Measurements from ENCODE around the gene JAZF1. TPM values are rescaled to one million over a fixed set of nuclear protein-coding genes. Genes with fewer than 3 reads are reported as not detected.

Gene JAZF1
- total and polyA plus RNA-seq, 9 donors: 10.4 to 36.0 (median 19.9) TPM

GRCh38 chr7:28052933-28053332 is 127.7 kb downstream of the JAZF1 start:
- no peaks in the 10 kb centered on the region for H3K36me3 ChIP-seq
- no peak overlapping the region for H3K4me3 ChIP-seq
- no peaks in the 10 kb centered on the region for H3K27me3 ChIP-seq
- 67 to 79% (median 74%) methylated on average over 3 of the region's 3 CpGs for whole genome bisulfite sequencing, 3 donors
- H3K4me1 ChIP-seq (ENCODE audit: insufficient read depth): peaks cover 2% of the 10 kb centered on the region
- H3K9me3 ChIP-seq: no peaks in the 10 kb centered on the region
- H3K27ac ChIP-seq: no peak overlapping the region
- DNase-seq: no peak
- intact Hi-C loops (cut with DNase I): no loop called here
- TF ChIP-seq EP300 (IDR thresholded peaks at IDR 0.05) (no peak), CTCF (IDR thresholded peaks at IDR 0.05) (no peak), POLR2A (IDR thresholded peaks at IDR 0.05) (no peak)

GRCh38 chr7:28048694-28049093 is 131.9 kb downstream of the JAZF1 start:
- 95 to 99% (median 99%) methylated on average over 2 of the region's 2 CpGs for WGBS, 3 donors
- H3K4me1 ChIP-seq (ENCODE audit: insufficient read depth): peaks cover 2% of the 10 kb centered on the region
- H3K9me3 ChIP-seq: no peaks in the 10 kb centered on the region
- DNase-seq: no peak
- intact Hi-C loops (cut with DNase I): no loop called here
- TF ChIP-seq CTCF (IDR thresholded peaks at IDR 0.05) (no peak), POLR2A (IDR thresholded peaks at IDR 0.05) (no peak), EP300 (IDR thresholded peaks at IDR 0.05) (no peak)
- H3K27ac ChIP-seq: no peak overlapping the region
- H3K36me3 ChIP-seq: no peaks in the 10 kb centered on the region
- no peaks in the 10 kb centered on the region for H3K27me3 ChIP-seq
- H3K4me3 ChIP-seq: no peak overlapping the region

GRCh38 chr7:28046035-28046434 is 134.6 kb downstream of the JAZF1 start:
- WGBS, 3 donors: 95 to 96% (median 96%) methylated on average over 2 of the region's 2 CpGs
- H3K27me3 ChIP-seq: no peaks in the 10 kb centered on the region
- no peak overlapping the region for H3K4me3 ChIP-seq
- H3K4me1 ChIP-seq (ENCODE audit: insufficient read depth): no peaks in the 10 kb centered on the region
- H3K27ac ChIP-seq: no peak overlapping the region
- TF ChIP-seq CTCF (IDR thresholded peaks at IDR 0.05) (no peak), POLR2A (IDR thresholded peaks at IDR 0.05) (no peak), EP300 (IDR thresholded peaks at IDR 0.05) (no peak)
- DNase-seq: no peak
- intact Hi-C loops (cut with DNase I): no loop called here
- H3K36me3 ChIP-seq: no peaks in the 10 kb centered on the region
- no peaks in the 10 kb centered on the region for H3K9me3 ChIP-seq

- Histone ChIP-seq H3K27me3 (no peaks in the 10 kb centered on the region), H3K9me3 (no peaks in the 10 kb centered on the region), H3K27ac (no peak overlapping the region), H3K4me3 (no peak overlapping the region), H3K36me3 (no peaks in the 10 kb centered on the region), H3K4me1 (ENCODE audit: insufficient read depth) (peaks cover under 1% of the 10 kb centered on the region)
- intact Hi-C loops (cut with DNase I): no loop called here
- WGBS, 3 donors: 86 to 96% (median 87%) methylated on average over 4 of the region's 4 CpGs
- TF ChIP-seq CTCF (IDR thresholded peaks at IDR 0.05) (no peak), POLR2A (IDR thresholded peaks at IDR 0.05) (no peak), EP300 (IDR thresholded peaks at IDR 0.05) (no peak)
- no peak for DNase-seq
These were observed 135.0 kb downstream of the JAZF1 start for GRCh38 chr7:28045592-28045991.

- H3K4me1 ChIP-seq (ENCODE audit: insufficient read depth): peaks cover 3% of the 10 kb centered on the region
- DNase-seq: no peak
- no peak overlapping the region for H3K27ac ChIP-seq
- no peaks in the 10 kb centered on the region for H3K36me3 ChIP-seq
- no peak overlapping the region for H3K4me3 ChIP-seq
- H3K9me3 ChIP-seq: no peaks in the 10 kb centered on the region
- no peaks in the 10 kb centered on the region for H3K27me3 ChIP-seq
- TF ChIP-seq CTCF (IDR thresholded peaks at IDR 0.05) (no peak), POLR2A (IDR thresholded peaks at IDR 0.05) (no peak), EP300 (IDR thresholded peaks at IDR 0.05) (no peak)
- intact Hi-C loops (cut with DNase I): no loop called here
These were observed 135.8 kb downstream of the JAZF1 start for GRCh38 chr7:28044825-28045224.
